NB4 (cell line): ENCODE measurements around the gene DGCR2.

Source experiments
- CTCF ChIP-seq: IDR thresholded peaks from one replicate; pipeline ENCODE4 v1.5.1; 2012; ENCODE audit warnings: low read depth, low read length
- MAX ChIP-seq: IDR thresholded peaks from 2 replicates; pipeline ENCODE4 v1.6.1; 2011; ENCODE audit warnings: low read depth, low read length
- MYC ChIP-seq: IDR thresholded peaks from 2 replicates; pipeline ENCODE4 v1.6.1; 2011; ENCODE audit warnings: low read depth, low read length
- POLR2A ChIP-seq: IDR thresholded peaks from 2 replicates; pipeline ENCODE4 v1.6.1; 2011; ENCODE audit warnings: mild to moderate bottlenecking; ENCODE audit not compliant: insufficient read length; ENCODE audit errors: extremely low read depth

DNA sequence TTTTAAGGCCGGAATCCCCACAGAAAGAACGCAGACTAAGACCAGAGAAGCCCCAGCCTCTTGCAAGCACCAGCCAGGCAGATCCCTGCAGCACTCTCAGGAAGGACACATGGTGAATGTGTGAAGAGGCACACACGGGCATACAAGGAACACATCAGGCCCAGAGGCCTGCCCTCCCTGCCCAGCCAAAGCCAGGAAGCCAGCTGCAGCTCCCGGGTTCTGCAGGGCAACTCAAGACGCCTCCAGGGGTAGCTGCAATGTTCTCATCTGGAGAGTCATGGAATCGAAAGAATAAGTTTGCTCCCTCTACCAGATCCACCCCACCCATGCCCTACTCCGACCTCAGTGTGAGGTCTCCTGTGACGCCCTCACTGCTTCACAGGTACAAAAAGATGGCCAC is 2.3 kb downstream of the DGCR2 start:
- TF ChIP-seq CTCF (no peak), POLR2A (no peak), MAX (no peak), MYC (no peak)
